ENCODE data around the gene C2orf81. TPM values are rescaled to one million over a fixed set of nuclear protein-coding genes. Genes with fewer than 3 reads are reported as not detected.

Gene C2orf81
- total RNA-seq, 1 experiment from 2014 or later, result 9.8 TPM

DNA sequence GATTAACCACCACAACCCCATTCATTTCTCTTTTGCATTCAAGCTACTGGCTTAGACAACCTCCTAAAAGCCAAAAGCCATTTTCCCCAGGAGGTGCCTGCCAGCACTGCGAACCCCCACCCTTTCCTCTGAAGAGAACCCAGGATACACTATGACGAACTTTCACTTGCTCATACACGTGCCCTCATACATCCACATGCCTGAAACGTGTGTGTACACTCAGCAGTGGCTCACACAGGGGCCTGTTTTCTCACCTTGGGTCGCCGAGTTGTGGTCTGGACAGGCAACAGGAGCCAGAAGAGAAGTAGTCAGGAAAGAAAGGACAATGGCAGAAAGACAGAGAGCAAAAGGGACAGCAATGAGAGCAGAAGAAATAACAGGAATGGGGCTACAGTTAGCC is 48.7 kb downstream of the C2orf81 start:
- Histone ChIP-seq H3F3A (ENCODE audit: insufficient read depth, low read depth) (no peaks in the 10 kb centered on the region), H3K9me2 (ENCODE audit: insufficient read depth) (no peaks in the 10 kb centered on the region), H3K4me3 (no peak overlapping the region), H2AFZ (no peak overlapping the region), H3K27ac (no peak overlapping the region), H4K20me1 (ENCODE audit: insufficient read depth) (no peaks in the 10 kb centered on the region), H3K4me2 (no peak overlapping the region), H3K27me3 (ENCODE audit: insufficient read depth, low read depth) (no peaks in the 10 kb centered on the region), H3K79me2 (ENCODE audit: low read depth) (no peaks in the 10 kb centered on the region), H3K36me3 (ENCODE audit: low read depth) (peaks cover 26% of the 10 kb centered on the region), H3K4me1 (replicated peaks; ENCODE audit: insufficient read depth) (no peaks in the 10 kb centered on the region), H3K9me3 (ENCODE audit: insufficient read depth, low read depth) (no peaks in the 10 kb centered on the region)
- TF ChIP-seq, protein P1, sequence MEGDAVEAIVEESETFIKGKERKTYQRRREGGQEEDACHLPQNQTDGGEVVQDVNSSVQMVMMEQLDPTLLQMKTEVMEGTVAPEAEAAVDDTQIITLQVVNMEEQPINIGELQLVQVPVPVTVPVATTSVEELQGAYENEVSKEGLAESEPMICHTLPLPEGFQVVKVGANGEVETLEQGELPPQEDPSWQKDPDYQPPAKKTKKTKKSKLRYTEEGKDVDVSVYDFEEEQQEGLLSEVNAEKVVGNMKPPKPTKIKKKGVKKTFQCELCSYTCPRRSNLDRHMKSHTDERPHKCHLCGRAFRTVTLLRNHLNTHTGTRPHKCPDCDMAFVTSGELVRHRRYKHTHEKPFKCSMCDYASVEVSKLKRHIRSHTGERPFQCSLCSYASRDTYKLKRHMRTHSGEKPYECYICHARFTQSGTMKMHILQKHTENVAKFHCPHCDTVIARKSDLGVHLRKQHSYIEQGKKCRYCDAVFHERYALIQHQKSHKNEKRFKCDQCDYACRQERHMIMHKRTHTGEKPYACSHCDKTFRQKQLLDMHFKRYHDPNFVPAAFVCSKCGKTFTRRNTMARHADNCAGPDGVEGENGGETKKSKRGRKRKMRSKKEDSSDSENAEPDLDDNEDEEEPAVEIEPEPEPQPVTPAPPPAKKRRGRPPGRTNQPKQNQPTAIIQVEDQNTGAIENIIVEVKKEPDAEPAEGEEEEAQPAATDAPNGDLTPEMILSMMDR (conservative IDR thresholded peaks at IDR 0.05), result no peak
- TF ChIP-seq EZH2 (IDR thresholded peaks at IDR 0.05; ENCODE audit: low read depth), result no peak
- DNase-seq, result no peak
- CTCF ChIA-PET, result no interaction called here
- POLR2A ChIA-PET (ENCODE audit: unreplicated experiment), result no interaction called here
- intact Hi-C loops (cut with micrococcal nuclease; ENCODE audit: unreplicated experiment), result no loop called here
- BruUV-seq (replicated peaks), result no TSS peak

DNA sequence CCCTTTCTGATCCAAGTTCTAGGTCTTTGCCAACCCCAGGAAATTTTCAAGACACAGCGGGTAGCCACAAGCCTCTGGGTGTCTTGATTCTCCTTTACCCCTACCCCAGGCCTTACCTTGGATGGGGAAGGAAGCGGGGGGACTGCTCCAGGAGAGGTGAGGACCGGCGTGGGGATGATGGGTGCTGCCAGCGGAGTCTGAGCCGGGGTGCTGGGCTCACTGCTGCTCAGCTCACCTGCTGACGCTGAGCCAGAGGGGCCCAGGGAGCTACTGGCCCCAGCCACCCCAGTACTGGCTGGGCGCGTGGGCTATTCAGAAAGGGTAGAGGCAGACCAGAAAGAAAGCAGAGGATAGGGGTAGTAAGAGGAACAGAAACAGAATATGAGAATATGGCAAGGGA is 50.0 kb downstream of the C2orf81 start:
- TF ChIP-seq EZH2 (IDR thresholded peaks at IDR 0.05; ENCODE audit: low read depth), result no peak
- TF ChIP-seq, protein P1 (conservative IDR thresholded peaks at IDR 0.05), result no peak
- no peaks in the 10 kb centered on the region for H3K27me3 ChIP-seq (ENCODE audit: insufficient read depth, low read depth)
- CTCF ChIA-PET, result no interaction called here

DNA sequence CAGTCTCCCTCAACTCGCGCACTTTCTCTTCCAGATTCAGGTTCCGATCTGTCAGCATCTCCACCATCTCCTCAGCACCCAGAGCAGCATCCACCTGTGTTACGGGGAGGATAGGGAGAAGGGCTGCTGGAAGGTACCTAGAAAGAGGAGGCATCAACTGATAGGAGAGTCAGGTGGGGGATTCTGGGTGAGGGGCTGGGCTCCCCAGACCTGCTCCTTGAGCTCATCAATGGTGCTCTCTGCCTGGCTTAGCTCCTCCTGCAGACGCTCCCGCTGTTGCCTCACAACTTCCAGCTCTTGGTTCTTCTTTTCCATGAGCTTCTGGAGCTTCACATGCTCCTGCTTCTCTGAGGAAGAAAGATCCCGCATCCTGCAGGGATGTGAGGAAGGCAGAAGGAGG is 51.4 kb downstream of the C2orf81 start:
- intact Hi-C loops (cut with micrococcal nuclease; ENCODE audit: unreplicated experiment), result no loop called here
- no peak for DNase-seq
- Histone ChIP-seq H3K9me2 (ENCODE audit: insufficient read depth) (no peaks in the 10 kb centered on the region), H3K36me3 (ENCODE audit: low read depth) (peaks cover 24% of the 10 kb centered on the region; the same call in 1 of the 2 replicates), H3K4me3 (no peak overlapping the region), H3K27me3 (ENCODE audit: insufficient read depth, low read depth) (no peaks in the 10 kb centered on the region), H3K4me2 (no peak overlapping the region), H3K27ac (no peak overlapping the region), H3F3A (ENCODE audit: insufficient read depth, low read depth) (no peaks in the 10 kb centered on the region), H4K20me1 (ENCODE audit: insufficient read depth) (no peaks in the 10 kb centered on the region), H3K4me1 (replicated peaks; ENCODE audit: insufficient read depth) (no peaks in the 10 kb centered on the region), H3K9me3 (ENCODE audit: insufficient read depth, low read depth) (no peaks in the 10 kb centered on the region), H3K79me2 (ENCODE audit: low read depth) (no peaks in the 10 kb centered on the region), H2AFZ (no peak overlapping the region)
- CTCF ChIA-PET, result no interaction called here
- no TSS peak for BruUV-seq (replicated peaks)
- TF ChIP-seq EZH2 (IDR thresholded peaks at IDR 0.05; ENCODE audit: low read depth), result no peak
- TF ChIP-seq, protein P1 (conservative IDR thresholded peaks at IDR 0.05), result no peak
- POLR2A ChIA-PET (ENCODE audit: unreplicated experiment), result no interaction called here

More for the DNA sequence above, 50.0 kb downstream of the C2orf81 start:
- H2AFZ ChIP-seq, result no peak overlapping the region
- no peaks in the 10 kb centered on the region for H3K4me1 ChIP-seq (replicated peaks; ENCODE audit: insufficient read depth)
- no peak overlapping the region for H3K27ac ChIP-seq
- H3K4me3 ChIP-seq, result no peak overlapping the region
- H3K79me2 ChIP-seq (ENCODE audit: low read depth), result no peaks in the 10 kb centered on the region
- no peak overlapping the region for H3K4me2 ChIP-seq
- H3K9me2 ChIP-seq (ENCODE audit: insufficient read depth), result no peaks in the 10 kb centered on the region
- no peak for DNase-seq
- H3K9me3 ChIP-seq (ENCODE audit: insufficient read depth, low read depth), result no peaks in the 10 kb centered on the region
- no TSS peak for BruUV-seq (replicated peaks)
- POLR2A ChIA-PET (ENCODE audit: unreplicated experiment), result no interaction called here
- intact Hi-C loops (cut with micrococcal nuclease; ENCODE audit: unreplicated experiment), result no loop called here
- no peaks in the 10 kb centered on the region for H3F3A ChIP-seq (ENCODE audit: insufficient read depth, low read depth)
- peaks cover 24% of the 10 kb centered on the region; the same call in 1 of the 2 replicates for H3K36me3 ChIP-seq (ENCODE audit: low read depth)
- no peaks in the 10 kb centered on the region for H4K20me1 ChIP-seq (ENCODE audit: insufficient read depth)

Data from PC-9 (cell line).